HFFc6 (cell line): ENCODE results near the gene ALG8. TPM values are rescaled to one million over a fixed set of nuclear protein-coding genes. Genes with fewer than 3 reads are reported as not detected.
A peak's percentile ranks its signal among the peaks of the same experiment; 100 is the strongest.

Source experiments
- DNase-seq: peaks from one replicate; pipeline ENCODE4 v3.0.0-alpha.2; 2018
- H3K27ac Mint-ChIP-seq: 2 replicates; pipeline ENCODE4 v1.8.0; 2020; ENCODE audit warnings: mild to moderate bottlenecking, mixed read lengths
- H3K27me3 Mint-ChIP-seq: 2 replicates; pipeline ENCODE4 v1.8.0; 2021; ENCODE audit warnings: mild to moderate bottlenecking, moderate library complexity, mixed read lengths; ENCODE audit not compliant: insufficient read depth
- H3K36me3 Mint-ChIP-seq: 2 replicates; pipeline ENCODE4 v1.8.0; 2021; ENCODE audit warnings: low read depth, mixed read lengths
- H3K4me1 Mint-ChIP-seq: 2 replicates; pipeline ENCODE4 v1.8.0; 2020; ENCODE audit warnings: low read depth, mixed read lengths
- H3K4me3 Mint-ChIP-seq: 2 replicates; pipeline ENCODE4 v1.8.0; 2020; ENCODE audit warnings: mild to moderate bottlenecking, moderate library complexity, mixed read lengths
- H3K9me3 Mint-ChIP-seq: 2 replicates; pipeline ENCODE4 v1.8.0; 2020; ENCODE audit warnings: mild to moderate bottlenecking, mixed read lengths
- CTCF ChIP-seq: fragments of 200-600 bp; sonication (generic); IDR thresholded peaks from 2 replicates; pipeline ENCODE4 v1.5.0; 2021; ENCODE audit warnings: antibody characterized with exemption, mild to moderate bottlenecking
- total RNA-seq, 6 experiments: library from RNA; stranded (reverse); fragmentation: NEBNext Ultra II Directional; extraction: Animal tissue kit (Norgen Biotek cat#: 25700); gene quantifications; 2 replicates in 1 of 6; 3 replicates in 5 of 6; pipeline ENCODE4 v1.2.3, GENCODE V29; 2021

ALG8 gene
- total RNA-seq, 6 experiments from 2014 or later = 62.0 to 84.0 (median 69.8) TPM

DNA sequence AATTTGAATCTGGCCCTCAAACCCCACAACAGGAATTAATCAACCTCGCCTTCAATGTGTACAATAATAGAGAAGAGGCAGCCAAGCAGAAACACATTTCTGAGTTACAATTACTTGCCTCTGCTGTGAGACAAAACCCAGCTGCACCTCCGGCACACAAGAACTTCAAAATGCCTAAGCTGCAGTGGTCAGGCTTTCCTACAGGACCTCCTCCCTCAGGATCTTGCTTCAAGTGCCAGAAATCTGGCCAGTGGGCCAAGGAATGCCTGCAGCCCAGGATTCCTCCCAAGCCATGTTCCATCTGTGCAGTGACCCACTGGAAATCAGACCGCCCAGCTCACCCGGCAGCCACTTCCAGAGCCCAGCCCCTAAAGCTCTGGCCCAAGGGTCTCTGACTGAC lies 56.4 kb downstream of the ALG8 start:
- H3K27ac Mint-ChIP-seq = no peak overlapping the region
- H3K4me1 Mint-ChIP-seq = peaks cover 14% of the 10 kb centered on the region
- H3K27me3 Mint-ChIP-seq = no peaks in the 10 kb centered on the region; the same call in 1 of the 2 replicates
- H3K9me3 Mint-ChIP-seq = peaks cover 4% of the 10 kb centered on the region
- no peak for DNase-seq
- no peak overlapping the region for H3K4me3 Mint-ChIP-seq
- TF ChIP-seq CTCF = no peak
- peaks cover 20% of the 10 kb centered on the region for H3K36me3 Mint-ChIP-seq

GRCh38 chr11:78082146-78082545 lies 57.3 kb downstream of the ALG8 start:
- Mint-ChIP-seq H3K27ac (peak overlapping the region; percentile 93), H3K4me1 (peaks cover 21% of the 10 kb centered on the region)

DNA sequence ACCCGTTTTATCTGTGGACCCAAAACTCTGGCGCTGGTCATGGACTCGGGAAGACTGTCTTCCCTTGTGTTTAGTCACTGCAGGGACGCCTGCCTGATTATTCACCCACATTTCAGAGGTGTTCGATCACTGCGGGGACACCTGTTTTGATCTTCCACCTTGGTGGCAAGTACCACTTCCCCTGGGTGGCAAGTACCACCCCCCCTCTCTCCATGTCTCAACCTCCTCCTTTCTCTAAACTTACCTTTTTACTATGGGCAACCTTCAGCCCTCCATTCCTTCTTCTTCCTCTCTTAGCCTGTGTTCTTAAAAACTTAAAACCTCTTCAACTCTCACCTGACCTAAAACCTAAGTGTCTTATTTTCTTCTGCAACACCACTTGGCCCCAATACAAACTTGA lies 57.8 kb downstream of the ALG8 start:
- no peak for TF ChIP-seq CTCF
- Mint-ChIP-seq H3K27me3 (no peaks in the 10 kb centered on the region; the same call in 1 of the 2 replicates), H3K9me3 (peaks cover under 1% of the 10 kb centered on the region; the same call in 1 of the 2 replicates), H3K4me3 (peak overlapping the region; percentile 8; the same call in 1 of the 2 replicates), H3K36me3 (peaks cover 20% of the 10 kb centered on the region), H3K4me1 (peaks cover 20% of the 10 kb centered on the region), H3K27ac (peak overlapping the region; percentile 93)
- DNase-seq = no peak

More at GRCh38 chr11:78082146-78082545, 57.3 kb downstream of the ALG8 start:
- Mint-ChIP-seq H3K27me3 (no peaks in the 10 kb centered on the region; the same call in 1 of the 2 replicates), H3K36me3 (peaks cover 24% of the 10 kb centered on the region), H3K4me3 (peak overlapping the region; percentile 8; the same call in 1 of the 2 replicates), H3K9me3 (peaks cover 4% of the 10 kb centered on the region)
- no peak for TF ChIP-seq CTCF
- DNase-seq = no peak

GRCh38 chr11:78080818-78081495 lies 58.5 kb downstream of the ALG8 start:
- Mint-ChIP-seq H3K27ac (peak overlapping the region; percentile 93), H3K4me3 (peak overlapping the region; percentile 97), H3K4me1 (peaks cover 22% of the 10 kb centered on the region), H3K9me3 (no peaks in the 10 kb centered on the region), H3K27me3 (no peaks in the 10 kb centered on the region; the same call in 1 of the 2 replicates), H3K36me3 (peaks cover 21% of the 10 kb centered on the region)
- DNase-seq = peak; percentile 91
- TF ChIP-seq CTCF = no peak

DNA sequence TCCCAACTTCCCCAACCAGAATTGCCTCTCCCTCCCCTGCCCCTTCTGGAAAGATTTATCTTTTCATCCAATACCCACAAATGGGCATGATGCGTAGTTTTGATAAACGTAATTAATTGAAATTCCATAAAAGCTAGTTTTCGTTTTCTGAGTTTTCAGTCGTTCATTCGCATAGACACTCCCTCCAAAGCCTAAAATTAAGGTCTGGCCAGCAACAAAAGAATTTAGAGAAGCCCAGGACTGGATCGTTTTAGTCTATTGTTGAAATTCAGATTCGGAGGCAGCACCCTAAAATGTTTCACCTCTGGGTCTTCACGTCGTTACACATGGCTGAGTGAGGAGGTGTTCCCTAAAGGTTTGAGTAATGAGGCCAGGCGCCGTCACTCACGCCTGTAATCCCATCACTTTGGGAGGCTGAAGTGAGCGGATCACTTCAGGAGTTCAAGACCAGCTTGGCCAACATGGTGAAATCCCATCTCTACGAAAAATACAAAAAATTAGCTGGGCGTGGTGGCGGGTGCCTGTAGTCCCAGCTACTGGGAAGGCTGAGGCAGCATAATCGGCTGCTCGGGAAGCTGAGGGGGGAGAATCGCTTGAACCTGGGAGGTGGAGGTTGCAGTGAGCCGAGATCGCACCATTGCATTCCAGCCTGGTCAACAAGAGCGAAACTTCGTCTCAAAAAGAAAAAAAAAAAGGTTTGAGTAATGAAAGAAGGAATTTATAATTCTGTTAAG lies 59.2 kb downstream of the ALG8 start:
- Mint-ChIP-seq H3K9me3 (no peaks in the 10 kb centered on the region), H3K4me1 (peaks cover 27% of the 10 kb centered on the region), H3K27me3 (no peaks in the 10 kb centered on the region; the same call in 1 of the 2 replicates), H3K4me3 (peak overlapping the region; percentile 97), H3K27ac (peak overlapping the region; percentile 93), H3K36me3 (peaks cover 25% of the 10 kb centered on the region)
- no peak for DNase-seq
- no peak for TF ChIP-seq CTCF
